GM12874 (cell line): Measurements from ENCODE around the gene ANXA6.
A peak's percentile ranks its signal among the peaks of the same experiment; 100 is the strongest.

ENCODE experiments used
- TF ChIP-seq, protein P1 (sequence below): IDR thresholded peaks from 2 replicates; pipeline ENCODE4 v1.5.1; 2011; ENCODE audit warnings: low read depth, mild to moderate bottlenecking, control low read depth, low read length, moderate library complexity; ENCODE audit not compliant: insufficient read depth

ANXA6 gene

DNA sequence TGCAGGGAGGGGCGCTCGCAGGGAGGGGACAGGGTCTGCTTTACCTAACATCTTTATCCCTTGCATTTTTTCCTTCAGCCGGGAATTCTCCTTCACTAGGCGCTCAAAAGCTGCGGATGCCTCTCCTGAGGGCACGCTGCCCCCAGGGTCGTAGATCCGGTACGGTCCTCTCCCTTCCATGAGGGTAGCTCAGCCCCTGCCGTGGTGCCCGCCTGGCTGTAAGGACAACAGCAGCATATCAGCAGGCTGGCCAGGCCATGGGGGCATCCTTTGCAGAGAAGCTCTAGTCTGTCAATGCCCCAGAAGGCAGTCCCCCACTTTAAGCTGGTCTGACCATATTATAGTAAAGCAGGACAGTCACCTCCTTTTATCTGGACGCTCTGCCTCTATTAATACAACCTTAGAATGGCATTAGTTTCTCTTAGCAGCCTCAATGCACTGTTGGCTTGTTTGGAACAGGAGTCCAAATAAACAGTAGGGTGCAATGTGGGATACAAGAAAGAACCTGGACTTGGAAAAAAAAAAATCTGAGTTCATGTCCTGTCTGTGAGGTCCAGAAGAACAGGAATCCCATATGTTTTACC, 92.6 kb downstream of the ANXA6 start:
- TF ChIP-seq, protein P1, sequence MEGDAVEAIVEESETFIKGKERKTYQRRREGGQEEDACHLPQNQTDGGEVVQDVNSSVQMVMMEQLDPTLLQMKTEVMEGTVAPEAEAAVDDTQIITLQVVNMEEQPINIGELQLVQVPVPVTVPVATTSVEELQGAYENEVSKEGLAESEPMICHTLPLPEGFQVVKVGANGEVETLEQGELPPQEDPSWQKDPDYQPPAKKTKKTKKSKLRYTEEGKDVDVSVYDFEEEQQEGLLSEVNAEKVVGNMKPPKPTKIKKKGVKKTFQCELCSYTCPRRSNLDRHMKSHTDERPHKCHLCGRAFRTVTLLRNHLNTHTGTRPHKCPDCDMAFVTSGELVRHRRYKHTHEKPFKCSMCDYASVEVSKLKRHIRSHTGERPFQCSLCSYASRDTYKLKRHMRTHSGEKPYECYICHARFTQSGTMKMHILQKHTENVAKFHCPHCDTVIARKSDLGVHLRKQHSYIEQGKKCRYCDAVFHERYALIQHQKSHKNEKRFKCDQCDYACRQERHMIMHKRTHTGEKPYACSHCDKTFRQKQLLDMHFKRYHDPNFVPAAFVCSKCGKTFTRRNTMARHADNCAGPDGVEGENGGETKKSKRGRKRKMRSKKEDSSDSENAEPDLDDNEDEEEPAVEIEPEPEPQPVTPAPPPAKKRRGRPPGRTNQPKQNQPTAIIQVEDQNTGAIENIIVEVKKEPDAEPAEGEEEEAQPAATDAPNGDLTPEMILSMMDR, result no peak

DNA sequence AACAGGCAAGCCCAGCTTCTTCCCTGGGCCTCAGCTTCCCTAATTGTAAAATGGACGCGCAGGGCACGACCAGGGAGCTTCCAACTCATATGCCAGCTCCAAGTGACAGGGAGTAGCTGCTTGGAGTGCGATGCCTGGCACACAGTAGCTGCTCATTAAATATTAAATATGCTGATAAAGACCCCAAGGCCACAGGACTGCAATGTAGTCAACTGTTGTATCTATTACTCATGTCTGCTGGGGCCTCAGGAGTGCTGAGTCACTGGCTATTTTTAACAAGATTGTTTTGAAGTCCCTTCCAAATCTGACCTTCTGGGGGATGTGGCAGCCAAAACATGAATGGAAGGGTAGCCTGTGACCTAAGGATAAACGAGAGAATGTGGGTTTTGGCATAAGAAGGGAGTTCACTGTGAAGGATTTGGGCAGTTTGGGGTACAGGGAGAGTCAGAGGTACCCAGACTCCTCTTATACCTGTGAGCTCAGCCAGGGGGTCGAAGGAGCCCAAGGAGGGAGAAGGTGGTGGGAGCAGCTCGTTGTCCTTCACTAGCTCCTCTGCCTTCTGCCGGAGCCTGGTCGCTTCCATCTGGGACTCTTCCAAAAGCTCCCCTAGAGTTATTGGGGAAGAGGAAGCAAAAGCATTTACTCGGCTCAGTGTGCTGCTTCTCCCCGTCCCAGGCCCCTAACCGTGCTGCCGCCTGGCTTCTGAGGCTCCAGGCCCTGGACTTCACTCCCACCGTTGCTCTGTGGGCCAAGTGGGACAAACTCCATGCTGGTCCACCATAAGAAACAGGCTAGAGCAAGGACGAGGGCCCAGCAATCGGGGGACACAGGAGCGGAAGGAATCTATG, 94.2 kb downstream of the ANXA6 start:
- TF ChIP-seq, protein P1, result no peak

DNA sequence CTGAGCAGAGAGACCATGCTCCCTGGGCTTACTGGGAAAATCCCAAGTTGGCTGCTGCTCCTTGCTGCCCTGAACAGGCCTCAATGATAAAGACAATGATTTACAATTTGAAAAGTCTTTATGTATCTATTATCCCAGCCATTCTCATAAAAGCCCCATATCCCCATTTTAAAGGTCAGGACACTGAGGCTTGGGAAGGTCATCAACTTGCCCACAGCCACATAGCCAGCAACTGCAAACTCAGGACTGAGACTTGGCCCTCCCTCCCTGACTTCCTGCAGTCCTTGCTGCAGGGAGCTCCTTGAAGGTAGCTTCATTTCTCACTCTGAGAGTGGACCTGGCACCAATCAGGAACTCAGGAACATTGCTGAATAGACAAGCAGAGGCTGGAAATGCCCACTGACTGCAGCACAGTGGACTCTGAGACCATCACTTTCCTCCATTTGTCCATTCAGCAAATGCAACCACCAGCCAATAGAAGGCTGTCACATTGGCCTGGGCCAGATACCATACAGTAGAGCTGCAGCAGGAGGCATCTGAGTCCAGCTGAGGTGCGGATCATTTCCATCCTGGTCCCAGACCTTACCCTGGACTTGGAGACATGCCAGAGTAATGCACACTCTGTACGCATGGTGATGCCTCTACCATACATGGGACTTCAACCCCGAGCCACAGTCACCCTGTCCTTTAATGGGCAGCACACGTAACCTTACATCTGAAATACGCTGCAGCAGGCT, 95.0 kb downstream of the ANXA6 start:
- TF ChIP-seq, protein P1, result no peak

DNA sequence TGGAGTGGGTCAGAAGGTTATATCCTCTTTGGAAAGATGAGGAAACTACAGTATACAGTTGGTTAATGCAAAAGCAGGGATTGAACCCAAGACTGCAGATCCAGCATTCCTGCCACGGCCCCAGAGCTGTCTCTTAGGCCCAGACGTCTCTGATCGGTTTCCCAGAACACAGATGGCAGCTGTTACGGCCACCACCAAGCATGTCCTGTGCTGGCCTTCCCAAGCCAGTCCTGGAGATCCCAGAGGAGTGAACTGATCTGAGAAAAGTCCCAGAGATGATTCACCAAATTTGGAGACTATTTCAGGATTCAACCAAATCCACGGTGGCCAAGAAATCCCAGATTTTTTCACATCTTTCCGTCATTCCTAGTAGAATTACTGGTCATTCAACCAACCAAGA, 96.8 kb downstream of the ANXA6 start:
- TF ChIP-seq, protein P1, result no peak

DNA sequence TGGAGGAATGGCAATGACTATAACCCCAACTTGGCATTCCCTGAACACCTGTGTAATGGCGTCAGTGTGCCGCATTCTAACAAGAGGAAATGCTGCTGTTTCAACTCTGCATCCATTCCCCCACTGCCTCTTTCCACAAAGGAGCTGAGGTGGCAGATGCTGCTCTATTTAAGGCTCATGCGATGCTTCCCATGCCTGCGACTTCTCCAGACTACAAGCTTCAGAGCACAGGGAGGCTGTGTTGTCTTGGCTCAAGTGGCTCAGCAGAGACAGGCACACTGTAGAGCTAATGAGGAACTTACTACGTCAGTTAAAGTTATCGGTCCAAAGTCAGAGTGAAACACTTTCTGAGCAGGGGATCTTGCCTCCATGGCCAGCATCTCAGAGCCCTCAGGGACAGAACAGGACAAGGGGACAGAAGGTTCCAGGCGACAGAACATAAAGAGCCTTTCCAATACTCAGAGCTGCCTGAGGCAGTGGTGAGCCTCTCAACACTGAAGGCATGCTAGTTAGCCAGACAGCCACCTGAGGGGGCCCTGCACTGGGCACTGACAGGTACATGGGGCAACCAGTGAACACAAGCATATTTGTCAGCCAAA, 98.6 kb downstream of the ANXA6 start:
- TF ChIP-seq, protein P1, result no peak

DNA sequence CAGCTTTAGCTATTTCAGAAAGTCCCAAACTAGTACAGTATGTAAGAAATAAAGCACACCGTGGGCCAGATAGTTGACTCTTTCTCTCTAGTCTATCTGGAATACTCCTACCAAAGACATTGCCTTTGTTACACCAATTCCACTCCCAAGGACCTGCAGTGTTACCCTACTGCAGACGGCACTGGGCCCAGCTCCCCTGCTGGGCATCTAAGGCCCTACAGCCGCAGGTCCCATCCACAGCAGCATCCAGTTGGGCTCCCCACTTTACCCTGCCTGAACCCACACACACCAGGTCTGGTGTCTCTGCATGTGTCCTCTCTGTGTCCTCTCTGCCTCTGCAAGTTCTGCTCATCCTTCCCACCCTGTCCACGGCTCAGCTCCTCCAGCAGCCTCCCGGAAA, 99.3 kb downstream of the ANXA6 start:
- TF ChIP-seq, protein P1, result 0 out of 2 replicates have a peak, but pooled peaks have one; percentile 4
